ENCODE measurements around the gene SLC35E3.

DNA sequence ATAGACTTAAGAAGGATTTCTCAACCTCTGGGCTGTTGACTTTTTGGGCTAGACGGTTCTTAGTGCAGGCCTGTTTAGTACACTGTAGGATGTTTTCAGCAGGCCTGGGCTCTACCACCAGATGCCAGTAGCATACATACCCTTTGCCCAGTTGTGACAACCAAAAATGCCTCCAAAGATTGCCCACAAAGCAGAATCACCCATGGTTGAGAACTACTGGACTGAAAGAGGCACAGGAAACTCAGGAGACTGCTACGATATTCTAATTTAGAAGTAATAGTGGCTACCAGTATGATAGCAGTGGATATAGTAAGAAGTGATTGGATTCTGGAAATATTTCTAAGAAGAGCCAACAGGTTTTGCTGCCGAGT lies 15.5 kb downstream of the SLC35E3 start:
- TF ChIP-seq SP1 (IDR thresholded peaks at IDR 0.05) (no peak), BHLHE40 (IDR thresholded peaks at IDR 0.05; ENCODE audit: borderline replicate concordance) (no peak), SUZ12 (IDR thresholded peaks at IDR 0.05) (no peak), LEF1 (IDR thresholded peaks at IDR 0.05; ENCODE audit: borderline replicate concordance) (no peak)

Measured in HEK293T (cell line).